ENCODE measurements around the gene REXO1.

Gene REXO1

GRCh38 chr19:1814833-1815604 is 33.3 kb downstream of the REXO1 start:
- TF ChIP-seq, protein P1, sequence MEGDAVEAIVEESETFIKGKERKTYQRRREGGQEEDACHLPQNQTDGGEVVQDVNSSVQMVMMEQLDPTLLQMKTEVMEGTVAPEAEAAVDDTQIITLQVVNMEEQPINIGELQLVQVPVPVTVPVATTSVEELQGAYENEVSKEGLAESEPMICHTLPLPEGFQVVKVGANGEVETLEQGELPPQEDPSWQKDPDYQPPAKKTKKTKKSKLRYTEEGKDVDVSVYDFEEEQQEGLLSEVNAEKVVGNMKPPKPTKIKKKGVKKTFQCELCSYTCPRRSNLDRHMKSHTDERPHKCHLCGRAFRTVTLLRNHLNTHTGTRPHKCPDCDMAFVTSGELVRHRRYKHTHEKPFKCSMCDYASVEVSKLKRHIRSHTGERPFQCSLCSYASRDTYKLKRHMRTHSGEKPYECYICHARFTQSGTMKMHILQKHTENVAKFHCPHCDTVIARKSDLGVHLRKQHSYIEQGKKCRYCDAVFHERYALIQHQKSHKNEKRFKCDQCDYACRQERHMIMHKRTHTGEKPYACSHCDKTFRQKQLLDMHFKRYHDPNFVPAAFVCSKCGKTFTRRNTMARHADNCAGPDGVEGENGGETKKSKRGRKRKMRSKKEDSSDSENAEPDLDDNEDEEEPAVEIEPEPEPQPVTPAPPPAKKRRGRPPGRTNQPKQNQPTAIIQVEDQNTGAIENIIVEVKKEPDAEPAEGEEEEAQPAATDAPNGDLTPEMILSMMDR (IDR thresholded peaks at IDR 0.05; ENCODE audit: low read depth, low read length), result no peak
- no peak for DNase-seq (ENCODE audit: extremely low read depth, low read depth)

DNA sequence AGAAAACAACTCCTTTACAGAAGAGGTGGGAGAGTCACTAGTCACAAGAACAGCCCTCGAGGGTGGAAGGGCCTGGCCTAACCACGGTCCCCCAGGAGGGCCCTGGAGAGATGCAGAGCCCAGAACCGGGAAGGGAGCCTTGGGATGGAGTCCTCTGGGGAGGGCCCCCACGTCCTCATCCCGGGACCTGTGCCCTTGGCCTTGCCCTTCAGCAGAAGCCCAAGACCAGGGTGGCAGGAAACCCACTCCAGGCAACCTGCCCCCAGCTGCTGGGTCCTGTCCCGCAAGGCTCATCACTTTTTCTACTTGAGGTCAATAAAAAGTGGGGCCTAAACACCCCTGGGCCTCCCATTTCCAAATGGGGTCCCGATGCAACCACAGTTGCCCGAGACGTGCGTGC is 33.9 kb downstream of the REXO1 start:
- no peak for DNase-seq (ENCODE audit: extremely low read depth, low read depth)
- TF ChIP-seq, protein P1 (IDR thresholded peaks at IDR 0.05; ENCODE audit: low read depth, low read length), result no peak

GRCh38 chr19:1813192-1814182 is 34.8 kb downstream of the REXO1 start:
- TF ChIP-seq, protein P1 (IDR thresholded peaks at IDR 0.05; ENCODE audit: low read depth, low read length), result no peak
- no peak for DNase-seq (ENCODE audit: extremely low read depth, low read depth)

DNA sequence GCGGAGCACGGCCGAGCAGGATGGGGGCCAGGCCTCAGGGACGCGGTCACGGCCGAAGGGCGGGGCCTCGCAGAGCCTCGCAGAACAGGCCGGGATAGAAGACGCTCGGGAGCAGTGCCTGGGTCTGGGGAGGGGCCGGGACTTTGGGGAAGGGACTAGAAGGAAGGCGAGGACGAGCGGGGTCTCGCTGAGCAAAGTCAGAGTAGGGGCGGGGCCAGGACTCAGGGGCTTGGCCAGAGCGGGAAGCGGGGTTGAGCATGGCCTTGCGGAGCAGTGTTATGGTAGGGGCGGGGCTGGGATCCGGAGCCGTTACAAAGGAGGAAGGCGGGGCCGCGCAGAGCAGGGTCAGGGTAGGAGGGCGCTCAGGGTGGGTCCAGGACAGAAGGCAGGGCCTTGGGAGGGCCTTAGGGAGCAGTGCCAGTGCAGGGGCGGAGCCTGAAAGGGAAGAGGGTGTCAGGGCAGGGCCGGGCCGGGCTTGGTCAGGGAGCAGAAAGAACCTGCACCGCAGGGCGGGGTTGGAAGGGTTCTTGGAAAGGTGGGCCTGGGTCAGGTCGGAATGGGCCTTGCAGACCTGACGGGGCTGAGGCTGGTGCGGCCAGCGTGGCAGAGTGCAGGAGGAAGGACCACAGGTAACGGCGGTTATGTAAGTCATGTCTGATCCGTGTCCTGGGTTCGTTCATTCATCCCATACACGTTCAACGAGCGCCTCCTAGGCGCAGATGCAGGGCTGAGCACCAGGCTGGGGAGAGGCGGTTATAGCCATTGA is 35.7 kb downstream of the REXO1 start:
- peak; percentile 88 for DNase-seq (ENCODE audit: extremely low read depth, low read depth)

DNA sequence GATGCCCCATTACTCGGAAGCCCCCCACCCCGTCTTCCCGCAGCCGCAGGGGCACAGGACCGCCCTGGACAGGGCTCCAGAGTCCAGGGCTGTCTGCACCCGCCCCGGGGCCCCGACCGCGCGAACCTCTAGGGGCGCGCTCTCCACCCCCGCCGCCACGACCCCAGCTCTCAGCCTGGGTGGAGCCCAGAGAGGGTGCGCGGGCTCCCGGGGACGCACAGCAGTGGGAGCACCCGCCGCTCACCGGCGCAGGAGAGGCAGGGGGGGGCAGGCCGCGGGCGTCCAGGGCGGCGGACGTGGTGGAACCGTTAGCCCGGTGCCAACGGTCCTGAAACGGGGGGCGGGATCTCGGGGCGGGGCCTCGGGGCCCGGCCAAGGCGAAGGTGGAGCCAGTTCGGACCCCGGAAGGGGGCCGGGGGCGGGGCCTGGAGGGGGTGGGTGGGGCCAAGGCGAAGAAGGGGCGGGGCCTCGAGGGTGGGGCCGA is 36.3 kb downstream of the REXO1 start, which contains the start of gene ATP8B3:
Gene ATP8B3 (minus strand): TSS at position 335 of the 484 bp plus-strand sequence. CDS start 540 bp downstream, outside the sequence.
- DNase-seq (ENCODE audit: extremely low read depth, low read depth), result no peak
- TF ChIP-seq, protein P1 (IDR thresholded peaks at IDR 0.05; ENCODE audit: low read depth, low read length), result peak; percentile 5; the same call in 1 of the 2 replicates

More for the DNA sequence above, 35.7 kb downstream of the REXO1 start:
- TF ChIP-seq, protein P1 (IDR thresholded peaks at IDR 0.05; ENCODE audit: low read depth, low read length), result peak; percentile 55

- TF ChIP-seq, protein P1 (IDR thresholded peaks at IDR 0.05; ENCODE audit: low read depth, low read length), result no peak
- no peak for DNase-seq (ENCODE audit: extremely low read depth, low read depth)
Measured at GRCh38 chr19:1811472-1811894, 36.8 kb downstream of the REXO1 start.

Data from AG09319 (cell line).